Measurements from ENCODE around the gene ELK4.

The ELK4 gene

DNA sequence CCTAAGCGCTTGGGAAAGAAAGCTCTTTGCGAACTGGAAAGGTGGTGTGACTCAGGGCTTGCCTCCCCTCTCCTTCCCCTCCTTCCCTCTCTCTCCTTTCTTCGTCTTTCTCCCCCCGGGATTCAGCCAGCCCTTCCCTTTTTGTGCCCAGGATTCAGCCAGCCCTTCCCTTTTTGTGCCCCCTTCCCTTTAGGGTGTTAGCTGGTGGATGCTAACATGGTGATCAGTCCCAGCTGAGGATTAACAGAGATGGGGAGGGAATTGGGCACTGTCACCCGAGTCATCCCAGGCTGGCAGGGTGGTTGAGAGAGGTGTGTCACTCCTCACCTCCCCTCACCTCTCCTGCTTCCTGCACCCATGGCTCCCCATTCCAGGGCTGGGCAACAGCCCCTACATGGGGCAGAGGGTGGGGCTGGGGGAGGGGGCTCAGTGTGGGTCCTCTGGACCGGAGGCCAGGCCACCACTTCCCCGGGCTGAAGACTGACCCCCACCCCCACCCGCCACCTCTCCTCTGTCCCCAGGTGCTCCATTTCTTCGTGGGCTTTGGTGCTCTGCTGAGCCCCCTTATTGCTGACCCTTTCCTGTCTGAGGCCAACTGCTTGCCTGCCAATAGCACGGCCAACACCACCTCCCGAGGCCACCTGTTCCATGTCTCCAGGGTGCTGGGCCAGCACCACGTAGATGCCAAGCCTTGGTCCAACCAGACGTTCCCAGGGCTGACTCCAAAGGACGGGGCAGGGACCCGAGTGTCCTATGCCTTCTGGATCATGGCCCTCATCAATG is 51.5 kb downstream of the ELK4 start:
- no peak for DNase-seq

DNA sequence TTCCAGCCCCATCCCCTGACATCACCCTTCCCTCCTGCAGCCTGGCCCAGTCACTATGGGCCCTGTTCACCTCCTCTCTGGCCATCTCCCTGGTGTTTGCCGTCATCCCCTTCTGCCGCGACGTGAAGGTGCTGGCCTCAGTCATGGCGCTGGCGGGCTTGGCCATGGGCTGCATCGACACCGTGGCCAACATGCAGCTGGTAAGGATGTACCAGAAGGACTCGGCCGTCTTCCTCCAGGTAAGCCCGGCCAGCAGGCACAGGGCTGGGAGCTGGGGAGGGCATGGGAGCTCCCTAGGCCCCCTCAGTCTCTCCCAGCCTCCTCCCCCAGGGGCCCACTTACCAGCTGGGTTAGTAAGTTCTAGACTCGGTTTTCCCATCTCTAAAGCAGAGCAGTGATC is 52.1 kb downstream of the ELK4 start:
- no peak for DNase-seq

GRCh38 chr1:205578780-205579571 is 52.8 kb downstream of the ELK4 start:
- no peak for DNase-seq

DNA sequence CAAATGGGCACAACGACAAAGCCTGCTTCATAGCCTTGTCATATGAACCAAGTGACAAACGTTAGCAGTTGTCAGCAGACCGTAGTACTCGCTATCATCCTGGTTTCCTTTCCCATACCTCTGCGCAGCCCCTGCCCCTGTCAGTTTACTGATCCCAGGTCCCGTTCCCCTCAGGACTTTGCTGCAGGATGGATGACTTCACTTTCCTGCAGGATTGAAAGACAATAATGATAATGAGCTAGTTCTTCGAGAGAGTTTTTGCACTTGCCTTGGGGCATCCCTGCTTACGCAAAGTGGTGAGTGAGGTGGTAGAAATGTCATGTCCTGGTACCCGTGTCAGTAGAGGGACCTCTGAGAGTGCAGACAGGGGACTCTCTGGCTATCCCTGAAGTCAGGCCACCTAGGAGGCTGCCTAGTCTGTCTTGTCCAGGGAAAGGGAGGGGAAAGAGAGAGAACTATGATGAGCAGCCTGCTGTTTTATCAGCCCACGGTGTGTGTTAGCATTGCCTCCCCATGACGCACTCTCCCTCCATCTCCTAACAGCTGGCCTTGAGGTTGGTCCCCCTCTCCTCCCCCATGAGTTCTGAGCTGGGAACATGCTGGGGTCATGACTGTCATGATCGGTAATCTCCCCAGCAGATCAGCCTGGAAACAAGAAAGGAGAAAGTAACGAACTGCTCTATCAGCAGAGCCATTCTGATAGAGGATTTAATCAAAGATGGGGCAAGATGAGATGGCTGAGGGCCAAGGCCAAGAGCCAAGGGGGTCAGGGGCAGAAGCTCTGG is 53.7 kb downstream of the ELK4 start:
- DNase-seq = no peak

GRCh38 chr1:205576805-205577761 is 54.7 kb downstream of the ELK4 start:
- no peak for DNase-seq

GRCh38 chr1:205576011-205576410 is 55.8 kb downstream of the ELK4 start:
- DNase-seq = no peak

DNA sequence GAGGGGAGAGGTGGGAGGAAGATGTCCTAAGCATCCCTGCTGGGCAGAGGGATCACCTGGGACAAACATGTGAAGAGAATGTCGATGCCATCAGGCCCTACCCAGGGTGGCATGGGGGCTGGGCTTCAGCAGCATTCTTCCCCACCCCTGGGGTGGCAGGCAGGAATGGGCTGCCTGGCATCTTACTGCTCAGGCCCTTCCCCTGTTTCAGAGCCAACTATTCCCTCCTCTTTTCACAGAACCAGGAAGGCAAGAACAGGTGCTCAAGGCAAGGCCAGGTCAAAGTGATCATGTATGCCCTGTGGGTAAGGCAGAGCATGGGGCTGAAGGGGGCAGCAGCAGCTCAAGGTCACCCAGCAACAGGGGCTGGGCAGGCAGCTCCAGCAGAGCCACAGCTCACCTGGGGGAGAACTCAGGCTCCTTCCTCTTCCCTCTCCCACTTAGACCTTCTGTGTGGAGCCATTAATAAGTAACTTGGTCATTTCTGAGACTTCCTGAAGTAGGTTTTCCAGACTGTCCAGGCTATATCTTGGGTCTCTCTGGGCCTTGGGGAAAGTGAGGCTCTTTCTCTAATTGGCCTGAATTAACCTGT is 56.4 kb downstream of the ELK4 start:
- DNase-seq = no peak

GRCh38 chr1:205572421-205572820 is 59.4 kb downstream of the ELK4 start:
- no peak for DNase-seq

- no peak for DNase-seq
Observed at GRCh38 chr1:205571747-205572146, 60.1 kb downstream of the ELK4 start.

- DNase-seq = no peak
Observed at GRCh38 chr1:205570796-205571537, 60.8 kb downstream of the ELK4 start.

GRCh38 chr1:205570173-205570501 is 61.7 kb downstream of the ELK4 start:
- DNase-seq = no peak

DNA sequence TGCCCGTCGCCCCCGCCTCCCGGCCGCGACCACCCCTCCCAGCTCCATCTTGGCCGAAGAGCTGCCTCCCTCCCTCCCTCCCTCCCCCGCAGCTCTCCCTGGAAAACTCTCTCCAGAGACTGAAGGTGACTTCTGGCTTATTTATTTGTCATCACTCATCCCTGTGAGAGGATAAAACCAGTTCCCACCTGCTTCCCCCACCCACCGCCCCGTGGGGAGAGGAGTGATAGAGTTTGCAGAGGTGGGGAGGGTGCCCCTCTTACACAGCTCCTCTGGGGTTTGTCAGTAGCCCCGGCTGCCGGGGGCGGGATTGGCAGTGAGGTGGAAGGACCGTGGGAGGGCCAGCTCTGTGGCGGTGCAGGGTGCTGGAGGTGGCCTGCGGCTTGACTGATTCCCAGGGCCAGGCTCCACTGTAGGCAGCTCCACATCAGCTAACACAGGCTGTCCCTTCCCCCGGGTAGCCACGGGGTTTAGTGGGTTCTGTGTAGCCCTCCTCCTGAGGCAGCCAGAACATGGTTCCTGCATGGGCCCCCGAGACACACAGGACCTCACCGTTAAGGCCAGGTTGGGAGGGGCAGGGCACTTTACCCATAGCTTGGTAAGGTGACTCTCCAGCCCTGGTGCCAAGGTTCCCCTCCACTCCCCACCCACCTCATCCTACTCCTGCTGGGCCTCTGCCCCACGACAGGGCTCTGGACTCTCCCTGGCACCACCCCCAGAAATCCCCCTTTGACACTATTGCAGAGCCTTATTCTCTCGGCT is 62.2 kb downstream of the ELK4 start:
- no peak for DNase-seq

DNA sequence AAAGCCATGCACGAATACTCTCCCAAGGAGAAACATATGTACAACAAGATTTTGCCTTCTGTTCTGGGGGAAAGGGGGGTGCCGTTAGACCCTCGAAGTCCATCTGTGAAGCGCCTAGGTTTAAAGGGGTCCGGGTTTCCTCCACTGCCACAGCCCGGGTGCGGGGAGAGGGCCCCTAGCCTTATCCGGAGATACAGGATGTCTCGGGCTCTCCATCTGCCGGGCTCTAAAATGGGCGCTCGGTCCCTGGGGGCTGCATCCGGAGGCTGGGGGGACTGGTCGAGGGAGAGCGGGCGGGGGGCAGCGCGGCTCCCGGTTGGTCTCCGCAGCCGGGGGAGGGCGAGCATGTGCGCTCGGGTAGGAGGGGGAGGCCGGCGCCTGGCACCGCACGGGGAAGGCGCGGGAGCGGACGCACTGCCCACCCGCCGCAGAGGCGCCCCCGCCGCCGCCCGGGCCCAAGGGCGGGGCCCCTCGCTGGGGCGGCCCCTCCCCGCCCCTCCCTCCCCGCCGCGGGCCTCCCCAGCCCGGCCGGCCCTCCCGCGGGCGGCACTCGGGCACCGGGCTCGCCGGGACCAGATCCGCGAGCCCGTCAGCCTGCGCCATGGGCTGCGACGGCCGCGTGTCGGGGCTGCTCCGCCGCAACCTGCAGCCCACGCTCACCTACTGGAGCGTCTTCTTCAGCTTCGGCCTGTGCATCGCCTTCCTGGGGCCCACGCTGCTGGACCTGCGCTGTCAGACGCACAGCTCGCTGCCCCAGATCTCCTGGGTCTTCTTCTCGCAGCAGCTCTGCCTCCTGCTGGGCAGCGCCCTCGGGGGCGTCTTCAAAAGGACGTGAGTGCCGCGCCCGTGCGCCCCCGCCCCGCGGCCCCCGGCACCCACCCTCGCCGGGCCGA is 63.1 kb downstream of the ELK4 start:
- DNase-seq = no peak

- no peak for DNase-seq
Observed at GRCh38 chr1:205568135-205568468, 63.7 kb downstream of the ELK4 start.

DNA sequence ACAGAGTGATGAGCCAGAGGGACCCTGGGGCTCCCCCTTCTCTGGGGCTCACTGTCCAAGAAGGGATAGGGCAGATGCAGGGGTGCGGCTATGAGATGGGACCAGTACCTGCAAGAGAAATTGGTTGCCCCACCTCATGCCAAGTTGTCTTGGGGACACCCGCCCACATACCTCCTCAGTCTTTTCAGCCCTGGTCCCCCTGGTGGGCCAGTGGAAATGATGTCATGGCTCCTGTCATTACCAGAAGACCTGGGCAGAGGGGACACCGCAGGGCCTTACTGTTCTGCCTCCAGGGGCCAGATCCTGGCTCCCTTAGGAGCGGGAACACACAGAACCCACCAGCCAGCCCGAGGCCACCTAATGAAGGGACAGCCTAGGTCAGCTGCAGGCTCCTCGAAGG is 64.1 kb downstream of the ELK4 start:
- no peak for DNase-seq

GRCh38 chr1:205565799-205566198 is 66.0 kb downstream of the ELK4 start:
- DNase-seq = no peak

DNA sequence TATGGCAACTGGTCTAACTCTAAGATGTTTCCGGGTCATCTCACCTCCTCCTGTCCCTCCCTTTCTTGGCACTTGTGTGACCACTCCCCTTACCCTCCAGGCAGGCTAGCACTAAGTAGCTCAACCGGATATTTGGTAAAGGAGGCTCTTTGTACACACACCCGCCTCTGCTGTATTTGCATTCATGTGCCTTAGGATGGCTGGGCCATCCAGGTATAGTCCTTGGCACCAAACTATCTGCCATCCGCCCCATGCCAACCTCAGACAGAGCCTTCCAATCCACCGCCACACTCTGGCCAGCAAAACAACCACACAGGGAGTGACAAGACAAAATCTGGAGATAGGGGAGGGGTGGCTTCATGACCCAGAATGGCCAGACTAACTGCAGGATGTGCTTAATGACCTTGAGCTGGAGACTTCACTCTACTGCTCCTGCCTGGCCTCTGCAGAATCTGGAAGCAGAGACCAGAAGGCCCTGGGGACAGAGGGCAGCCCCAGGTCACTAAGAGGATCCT is 67.8 kb downstream of the ELK4 start:
- no peak for DNase-seq

DNA sequence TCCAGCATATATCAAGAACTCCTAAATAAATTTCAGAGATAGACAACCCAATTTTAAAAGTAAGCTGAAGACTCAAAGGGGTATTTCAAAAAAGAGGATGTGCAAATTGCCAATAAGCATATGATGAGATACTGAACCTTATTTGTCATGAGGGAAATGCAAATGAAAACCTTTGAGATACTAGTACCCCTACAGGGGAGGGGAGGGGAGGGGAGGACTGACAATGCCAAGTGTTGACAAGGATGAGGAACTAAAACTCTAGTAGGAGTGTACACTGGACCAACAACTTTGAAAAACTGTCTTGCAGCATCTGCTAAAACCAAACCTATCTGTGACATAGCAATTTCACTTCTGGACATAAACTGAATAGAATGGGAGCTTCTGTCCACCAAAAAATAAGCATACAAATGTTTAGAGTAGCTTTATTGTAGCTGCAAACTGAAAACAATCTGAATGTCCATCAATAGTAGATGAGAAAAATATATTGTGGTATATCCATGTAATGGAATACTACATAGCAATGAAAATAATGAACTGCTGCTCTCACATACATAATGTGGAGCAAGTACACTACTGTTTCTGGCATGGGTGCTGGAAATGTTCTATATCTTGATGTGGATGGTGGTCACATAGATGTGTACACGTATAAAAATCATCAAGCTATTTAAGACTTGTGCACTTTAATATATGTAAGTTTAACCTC is 70.2 kb downstream of the ELK4 start:
- no peak for DNase-seq
